ENCODE measurements around the gene BCR.

DNA sequence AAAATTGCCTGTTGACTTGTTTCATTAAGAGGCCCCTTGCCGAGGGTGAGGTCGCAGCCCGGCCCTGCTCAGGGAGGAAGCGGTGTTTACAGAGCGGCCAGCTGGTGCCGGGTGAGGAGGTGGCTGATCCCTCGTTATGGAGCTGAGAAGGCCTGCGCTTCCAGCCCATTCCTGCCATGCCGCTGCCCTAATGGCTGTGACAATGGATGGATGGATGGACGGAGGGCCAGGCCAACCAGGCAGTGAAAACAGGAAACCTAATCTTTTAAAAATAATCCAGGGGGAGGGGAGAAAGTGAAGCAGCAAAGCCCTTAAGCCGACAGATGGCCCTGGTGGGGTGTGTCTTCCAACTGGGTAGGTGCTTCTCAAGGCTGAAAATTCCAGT, 38.5 kb downstream of the BCR start:
- TF ChIP-seq, protein P1, sequence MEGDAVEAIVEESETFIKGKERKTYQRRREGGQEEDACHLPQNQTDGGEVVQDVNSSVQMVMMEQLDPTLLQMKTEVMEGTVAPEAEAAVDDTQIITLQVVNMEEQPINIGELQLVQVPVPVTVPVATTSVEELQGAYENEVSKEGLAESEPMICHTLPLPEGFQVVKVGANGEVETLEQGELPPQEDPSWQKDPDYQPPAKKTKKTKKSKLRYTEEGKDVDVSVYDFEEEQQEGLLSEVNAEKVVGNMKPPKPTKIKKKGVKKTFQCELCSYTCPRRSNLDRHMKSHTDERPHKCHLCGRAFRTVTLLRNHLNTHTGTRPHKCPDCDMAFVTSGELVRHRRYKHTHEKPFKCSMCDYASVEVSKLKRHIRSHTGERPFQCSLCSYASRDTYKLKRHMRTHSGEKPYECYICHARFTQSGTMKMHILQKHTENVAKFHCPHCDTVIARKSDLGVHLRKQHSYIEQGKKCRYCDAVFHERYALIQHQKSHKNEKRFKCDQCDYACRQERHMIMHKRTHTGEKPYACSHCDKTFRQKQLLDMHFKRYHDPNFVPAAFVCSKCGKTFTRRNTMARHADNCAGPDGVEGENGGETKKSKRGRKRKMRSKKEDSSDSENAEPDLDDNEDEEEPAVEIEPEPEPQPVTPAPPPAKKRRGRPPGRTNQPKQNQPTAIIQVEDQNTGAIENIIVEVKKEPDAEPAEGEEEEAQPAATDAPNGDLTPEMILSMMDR (IDR thresholded peaks at IDR 0.05): no peak
- no peak for TF ChIP-seq POLR2A (IDR thresholded peaks at IDR 0.05)
- TF ChIP-seq POLR2AphosphoS5 (IDR thresholded peaks at IDR 0.05): no peak

All from transverse colon (tissue), 4 donors.